ENCODE data around the gene ACSS2.
"Not testable (repeated sequence)": the region's sequence is repeated elsewhere in the genome, so short reads cannot be mapped to it uniquely, and the experiment has no call there.

The ACSS2 gene

DNA sequence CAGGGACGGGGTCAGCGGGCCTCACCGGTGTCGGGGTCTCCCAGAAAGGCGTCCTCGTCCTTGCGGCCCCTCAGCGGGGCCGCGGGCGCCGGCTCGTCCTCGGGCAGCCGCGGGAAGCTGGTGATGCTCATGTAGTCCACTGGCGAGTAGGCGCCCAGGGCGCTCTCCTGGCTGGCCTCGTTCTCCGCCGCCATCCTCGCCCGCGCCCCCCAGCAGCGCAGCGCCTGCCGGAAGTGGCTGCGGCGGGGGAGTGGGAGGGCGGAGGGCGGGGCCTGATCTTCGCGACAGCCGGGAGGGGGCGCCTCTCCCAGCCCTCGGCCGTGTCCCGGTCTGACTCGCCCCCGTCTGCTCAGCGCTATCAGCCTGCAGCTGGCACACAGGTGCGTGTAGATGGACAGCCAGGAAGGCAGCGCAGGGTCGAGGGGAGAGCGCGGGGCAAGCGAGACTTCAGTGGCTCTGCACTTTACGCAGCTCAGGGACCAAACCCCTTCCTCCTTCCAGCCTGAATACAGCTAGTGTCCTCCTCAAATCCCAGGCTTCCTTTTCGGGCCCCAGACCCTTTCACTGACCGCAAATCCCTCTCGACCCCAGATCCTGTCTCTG is 3.7 kb upstream of the ACSS2 start, which contains the start of gene GGT7:
TSS of gene GGT7 (minus strand) at position 235 of the 603 bp plus-strand sequence. CDS start at position 194, 41 bp downstream.
- in situ Hi-C loops (cut with HindIII; ENCODE audit: low sequenced_read_pairs), result no loop called here

- in situ Hi-C loops (cut with HindIII; ENCODE audit: low sequenced_read_pairs), result no loop called here
Observed at GRCh38 chr20:34873583-34874093, 2.8 kb upstream of the ACSS2 start.

DNA sequence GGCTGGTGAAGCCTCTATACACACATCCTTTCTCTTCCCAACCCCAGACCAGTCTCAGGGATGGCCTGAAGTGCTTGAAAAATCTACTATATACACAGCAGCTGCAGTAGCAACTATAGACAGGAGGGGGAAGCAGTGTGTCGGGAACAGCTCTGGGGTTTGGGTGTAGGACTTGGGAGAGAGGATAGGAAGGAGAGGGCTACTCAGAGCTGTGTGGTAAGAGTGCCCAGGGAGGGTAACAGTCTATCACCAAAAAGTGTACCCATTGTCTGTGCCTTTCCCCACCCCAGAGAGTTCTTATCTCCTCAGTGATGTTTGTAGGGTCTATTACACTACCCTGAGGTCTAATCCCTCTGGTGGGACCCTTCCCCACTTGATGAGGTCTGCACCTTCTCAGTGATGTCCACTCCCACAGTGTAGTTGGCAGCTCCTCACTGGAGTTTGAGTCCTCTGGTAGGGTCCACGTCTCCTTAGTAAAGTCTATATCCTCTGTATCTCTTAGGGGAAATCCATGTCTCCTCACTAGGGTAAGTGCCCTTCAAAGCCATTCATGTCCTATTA is 2.2 kb upstream of the ACSS2 start:
- in situ Hi-C loops (cut with HindIII; ENCODE audit: low sequenced_read_pairs), result no loop called here

- in situ Hi-C loops (cut with HindIII; ENCODE audit: low sequenced_read_pairs), result no loop called here
Observed at GRCh38 chr20:34875642-34876405, 588 bp upstream of the ACSS2 start.

DNA sequence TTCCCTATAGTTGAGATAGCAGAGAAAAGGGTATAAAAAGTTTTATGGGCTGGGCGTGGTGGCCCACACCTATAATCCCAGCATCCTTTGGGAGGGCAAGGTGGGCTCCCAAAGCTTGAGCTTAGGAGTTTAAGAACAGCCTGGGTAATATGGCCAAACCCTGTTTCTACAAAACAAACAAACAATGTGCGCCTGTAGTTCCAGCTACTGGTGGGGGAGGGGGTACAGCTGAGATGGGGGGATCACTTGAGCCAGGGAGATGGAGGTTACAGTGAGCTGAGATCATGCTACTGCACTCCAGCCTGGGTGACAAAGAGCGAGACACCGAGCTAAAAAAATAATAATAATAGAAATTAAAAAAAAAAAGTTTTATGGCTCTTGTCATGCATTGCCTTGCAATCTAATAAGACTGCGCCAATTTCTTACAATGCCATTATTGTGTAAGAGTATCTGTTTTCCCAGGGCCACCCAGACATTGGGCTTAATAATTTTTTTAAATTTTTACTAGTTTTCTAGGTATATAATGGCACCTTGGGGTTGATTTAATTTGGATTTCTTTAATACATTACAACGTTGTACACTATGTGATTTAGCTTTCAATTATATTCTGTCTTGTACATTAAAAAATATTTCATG is 3.9 kb downstream of the ACSS2 start:
- in situ Hi-C loops (cut with HindIII; ENCODE audit: low sequenced_read_pairs), result no loop called here

- in situ Hi-C loops (cut with HindIII; ENCODE audit: low sequenced_read_pairs), result not testable (repeated sequence)
Observed at GRCh38 chr20:34880971-34881370, 4.6 kb downstream of the ACSS2 start.

- in situ Hi-C loops (cut with HindIII; ENCODE audit: low sequenced_read_pairs), result no loop called here
Observed at GRCh38 chr20:34881689-34882088, 5.3 kb downstream of the ACSS2 start.

DNA sequence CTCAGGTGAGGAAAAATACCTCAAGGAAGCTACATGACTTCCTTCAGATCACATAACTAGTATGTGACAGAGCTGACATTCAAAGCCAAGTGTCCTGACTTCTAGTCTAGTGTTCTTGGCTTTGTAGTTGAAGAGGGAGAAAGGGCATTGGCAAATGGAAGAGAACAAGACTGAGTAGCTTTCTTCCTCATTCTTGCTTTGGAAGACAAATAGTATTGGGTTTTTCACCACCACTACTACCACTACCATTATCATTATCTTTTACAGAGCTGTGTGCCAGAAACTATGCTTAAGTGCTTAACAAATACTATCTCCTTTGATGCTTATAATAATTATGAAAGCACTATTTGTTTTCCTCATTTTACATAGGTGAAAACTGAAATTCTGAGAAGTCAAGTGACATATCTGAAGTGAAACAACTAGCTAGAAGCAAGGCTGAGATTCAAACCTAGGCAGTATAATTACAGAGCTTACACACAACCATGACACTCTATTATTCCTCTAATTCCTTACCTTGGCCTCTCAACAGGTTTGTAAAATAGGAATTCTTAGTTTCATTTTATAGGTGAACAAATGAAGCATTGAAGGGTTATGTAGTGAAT is 6.8 kb downstream of the ACSS2 start:
- in situ Hi-C loops (cut with HindIII; ENCODE audit: low sequenced_read_pairs), result no loop called here

GRCh38 chr20:34883809-34884208 is 7.4 kb downstream of the ACSS2 start:
- in situ Hi-C loops (cut with HindIII; ENCODE audit: low sequenced_read_pairs), result no loop called here

DNA sequence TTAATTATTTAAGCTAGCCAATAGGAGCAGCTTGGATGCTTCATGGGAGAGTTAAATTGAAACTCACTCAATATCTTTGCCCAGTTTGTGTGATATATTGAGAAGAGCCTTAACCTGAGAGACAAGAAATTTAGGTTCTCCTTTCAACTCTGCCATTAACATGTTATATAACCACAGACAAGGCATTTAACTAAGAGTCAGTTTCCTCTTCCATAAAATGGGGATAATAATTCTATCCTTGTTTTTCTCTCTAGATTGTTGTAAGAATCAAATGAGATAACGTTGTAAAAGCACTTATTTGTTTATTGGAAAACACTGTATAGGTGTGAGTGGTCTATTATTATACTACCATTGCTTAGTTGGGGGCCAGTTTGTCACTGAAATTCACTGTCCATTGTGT is 7.8 kb downstream of the ACSS2 start:
- in situ Hi-C loops (cut with HindIII; ENCODE audit: low sequenced_read_pairs), result no loop called here

DNA sequence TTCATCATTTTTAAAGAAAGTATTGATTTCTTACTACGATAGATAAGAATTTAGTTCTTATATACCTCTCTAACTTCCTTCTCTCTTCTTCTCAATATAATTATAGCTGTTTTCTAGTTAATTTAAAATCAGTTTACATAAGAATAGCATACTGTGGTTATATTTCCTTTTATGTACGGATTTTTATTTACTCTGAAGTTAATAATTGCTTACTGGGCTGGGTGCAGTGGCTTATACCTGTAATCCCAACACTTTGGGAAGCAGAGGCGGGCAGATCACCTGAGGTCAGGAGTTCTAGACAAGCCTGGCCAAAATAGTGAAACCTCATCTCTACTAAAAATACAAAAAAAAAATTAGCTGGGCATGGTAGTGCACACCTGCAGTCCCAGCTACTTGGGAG is 9.7 kb downstream of the ACSS2 start:
- in situ Hi-C loops (cut with HindIII; ENCODE audit: low sequenced_read_pairs), result no loop called here

- in situ Hi-C loops (cut with HindIII; ENCODE audit: low sequenced_read_pairs), result no loop called here
Observed at GRCh38 chr20:34887023-34887422, 10.6 kb downstream of the ACSS2 start.

- in situ Hi-C loops (cut with HindIII; ENCODE audit: low sequenced_read_pairs), result no loop called here
Observed at GRCh38 chr20:34888468-34888867, 12.1 kb downstream of the ACSS2 start.

GRCh38 chr20:34891166-34892062 is 15.0 kb downstream of the ACSS2 start:
- in situ Hi-C loops (cut with HindIII; ENCODE audit: low sequenced_read_pairs), result no loop called here

- in situ Hi-C loops (cut with HindIII; ENCODE audit: low sequenced_read_pairs), result no loop called here
Observed at GRCh38 chr20:34892671-34893070, 16.3 kb downstream of the ACSS2 start.

- in situ Hi-C loops (cut with HindIII; ENCODE audit: low sequenced_read_pairs), result no loop called here
Observed at GRCh38 chr20:34894723-34895122, 18.3 kb downstream of the ACSS2 start.

- in situ Hi-C loops (cut with HindIII; ENCODE audit: low sequenced_read_pairs), result no loop called here
Observed at GRCh38 chr20:34895465-34895864, 19.1 kb downstream of the ACSS2 start.

GRCh38 chr20:34896086-34896621 is 19.7 kb downstream of the ACSS2 start:
- in situ Hi-C loops (cut with HindIII; ENCODE audit: low sequenced_read_pairs), result no loop called here

- in situ Hi-C loops (cut with HindIII; ENCODE audit: low sequenced_read_pairs), result not testable (repeated sequence)
Observed at GRCh38 chr20:34898129-34898528, 21.7 kb downstream of the ACSS2 start.

DNA sequence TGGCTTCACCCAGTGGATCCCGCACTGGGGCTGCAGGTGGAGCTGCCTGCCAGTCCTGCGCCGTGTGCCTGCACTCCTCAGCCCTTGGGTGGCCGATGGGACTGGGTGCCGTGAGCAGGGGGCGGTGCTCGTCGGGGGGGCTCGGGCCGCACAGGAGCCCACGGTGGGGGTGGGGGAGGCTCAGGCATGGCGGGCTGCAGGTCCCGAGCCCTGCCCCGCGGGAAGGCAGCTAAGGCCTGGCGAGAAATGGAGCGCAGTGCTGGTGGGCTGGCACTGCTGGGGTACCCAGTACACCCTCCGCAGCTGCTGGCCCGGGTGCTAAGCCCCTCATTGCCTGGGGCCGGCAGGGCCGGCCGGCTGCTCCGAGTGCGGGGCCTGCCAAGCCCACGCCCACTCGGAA is 22.3 kb downstream of the ACSS2 start:
- in situ Hi-C loops (cut with HindIII; ENCODE audit: low sequenced_read_pairs), result not testable (repeated sequence)

Measured in endothelial cell of hepatic sinusoid (primary cell).